ENCODE results near the gene IRX1.

Gene IRX1

GRCh38 chr5:3650320-3650719 is 54.7 kb downstream of the IRX1 start:
- no peak for DNase-seq

GRCh38 chr5:3650868-3651267 is 55.2 kb downstream of the IRX1 start:
- no peak for DNase-seq

All from anterior cingulate cortex (tissue), 58 donors.